ENCODE measurements around the gene GAL3ST2. TPM values are rescaled to one million over a fixed set of nuclear protein-coding genes. Genes with fewer than 3 reads are reported as not detected.
"Not testable (repeated sequence)": the region's sequence is repeated elsewhere in the genome, so short reads cannot be mapped to it uniquely, and the experiment has no call there.

GAL3ST2 gene
- total RNA-seq, 4 donors from 2014 or later, result 0.40 TPM; not detected in 3

DNA sequence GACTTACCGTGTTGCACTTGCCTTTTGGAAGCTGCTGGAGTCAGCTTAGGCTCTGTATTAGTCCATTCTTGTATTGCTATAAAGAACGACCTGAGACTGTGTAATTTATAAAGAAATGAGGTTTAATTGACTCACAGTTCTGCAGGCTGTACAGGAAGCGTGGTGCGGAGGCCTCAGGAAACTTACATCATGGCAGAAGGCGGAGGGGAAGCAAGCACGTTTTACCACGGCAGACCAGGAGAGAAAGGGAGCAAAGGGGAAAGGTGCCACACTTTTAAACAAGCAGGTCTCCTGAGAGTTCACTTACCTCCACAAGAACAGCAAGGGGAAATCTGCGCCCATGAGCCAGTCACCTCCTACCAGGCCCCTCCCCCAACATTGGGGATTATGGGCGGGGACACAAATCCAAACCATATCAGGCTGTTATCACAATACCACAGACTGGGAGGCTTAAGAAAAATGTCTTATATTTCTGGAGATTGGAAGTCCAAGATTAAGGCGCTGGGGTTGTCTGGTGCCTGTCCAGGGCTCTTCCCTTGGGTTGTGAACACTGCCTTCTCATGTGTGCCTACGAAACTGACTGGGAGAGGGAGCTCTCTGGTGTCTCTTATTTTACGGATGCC is 45.8 kb upstream of the GAL3ST2 start:
- no peak overlapping the region for H3K4me3 ChIP-seq
- H3K36me3 ChIP-seq, result peaks cover 0 to 19% of the 10 kb centered on the region in 2 donors
- 69 to 88% methylated on average over 5 to 6 of the region's 12 CpGs for WGBS, 2 donors (ENCODE audit: low coverage in 1 of 2)
- no peaks in the 10 kb centered on the region for H3K27me3 ChIP-seq
- no peak for ATAC-seq
- TF ChIP-seq POLR2A (IDR thresholded peaks at IDR 0.05), result no peak
- TF ChIP-seq POLR2AphosphoS5 (IDR thresholded peaks at IDR 0.05), result no peak
- TF ChIP-seq, protein P1, sequence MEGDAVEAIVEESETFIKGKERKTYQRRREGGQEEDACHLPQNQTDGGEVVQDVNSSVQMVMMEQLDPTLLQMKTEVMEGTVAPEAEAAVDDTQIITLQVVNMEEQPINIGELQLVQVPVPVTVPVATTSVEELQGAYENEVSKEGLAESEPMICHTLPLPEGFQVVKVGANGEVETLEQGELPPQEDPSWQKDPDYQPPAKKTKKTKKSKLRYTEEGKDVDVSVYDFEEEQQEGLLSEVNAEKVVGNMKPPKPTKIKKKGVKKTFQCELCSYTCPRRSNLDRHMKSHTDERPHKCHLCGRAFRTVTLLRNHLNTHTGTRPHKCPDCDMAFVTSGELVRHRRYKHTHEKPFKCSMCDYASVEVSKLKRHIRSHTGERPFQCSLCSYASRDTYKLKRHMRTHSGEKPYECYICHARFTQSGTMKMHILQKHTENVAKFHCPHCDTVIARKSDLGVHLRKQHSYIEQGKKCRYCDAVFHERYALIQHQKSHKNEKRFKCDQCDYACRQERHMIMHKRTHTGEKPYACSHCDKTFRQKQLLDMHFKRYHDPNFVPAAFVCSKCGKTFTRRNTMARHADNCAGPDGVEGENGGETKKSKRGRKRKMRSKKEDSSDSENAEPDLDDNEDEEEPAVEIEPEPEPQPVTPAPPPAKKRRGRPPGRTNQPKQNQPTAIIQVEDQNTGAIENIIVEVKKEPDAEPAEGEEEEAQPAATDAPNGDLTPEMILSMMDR (IDR thresholded peaks at IDR 0.05), result no peak
- TF ChIP-seq EP300 (IDR thresholded peaks at IDR 0.05), result no peak
- peaks cover 0 to 23% (median 3%) of the 10 kb centered on the region in 3 donors for H3K4me1 ChIP-seq
- H3K9me3 ChIP-seq, result no peaks in the 10 kb centered on the region
- no peak overlapping the region for H3K27ac ChIP-seq

DNA sequence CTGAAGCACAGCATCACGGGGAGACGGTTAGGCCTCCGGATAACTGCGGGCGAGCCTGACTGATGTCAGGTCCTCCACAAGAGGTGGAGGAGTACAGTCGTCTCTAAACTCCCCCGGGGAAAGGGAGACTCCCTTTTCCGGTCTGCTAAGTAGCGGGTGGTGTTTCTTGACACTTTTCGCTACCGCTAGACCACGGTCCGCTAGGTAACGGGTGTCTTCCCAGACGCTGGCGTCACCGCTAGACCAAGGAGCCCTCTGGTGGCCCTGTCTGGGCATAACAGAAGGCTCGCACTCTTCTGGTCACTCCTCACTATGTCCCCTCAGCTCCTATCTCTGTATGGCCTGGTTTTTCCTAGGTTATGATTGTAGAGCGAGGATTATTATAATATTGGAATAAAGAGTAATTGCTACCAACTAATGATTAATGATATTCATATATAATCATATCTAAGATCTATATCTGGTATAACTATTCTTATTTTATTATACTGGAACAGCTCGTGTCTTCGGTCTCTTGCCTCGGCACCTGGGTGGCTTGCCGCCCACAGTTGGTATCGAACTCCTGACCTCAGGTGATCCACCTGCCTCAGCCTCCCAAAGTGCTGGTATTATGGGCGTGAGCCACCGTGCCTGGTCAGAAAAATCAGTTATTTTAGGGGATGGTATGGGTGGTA is 44.0 kb upstream of the GAL3ST2 start:
- not testable (repeated sequence) for H3K36me3 ChIP-seq, H3K27ac ChIP-seq, H3K27me3 ChIP-seq, ATAC-seq, H3K9me3 ChIP-seq
- 61 to 85% methylated on average over 6 to 7 of the region's 26 CpGs for WGBS, 2 donors (ENCODE audit: low coverage in 1 of 2)
- H3K4me3 ChIP-seq, result peak overlapping the region in 1 of 2 donors; percentile 22
- H3K4me1 ChIP-seq, result peaks cover 0 to 28% (median 3%) of the 10 kb centered on the region in 3 donors
- TF ChIP-seq, protein P1 (IDR thresholded peaks at IDR 0.05), result peak in 3 of 4 experiments; percentile 57 to 66 (median 60)

DNA sequence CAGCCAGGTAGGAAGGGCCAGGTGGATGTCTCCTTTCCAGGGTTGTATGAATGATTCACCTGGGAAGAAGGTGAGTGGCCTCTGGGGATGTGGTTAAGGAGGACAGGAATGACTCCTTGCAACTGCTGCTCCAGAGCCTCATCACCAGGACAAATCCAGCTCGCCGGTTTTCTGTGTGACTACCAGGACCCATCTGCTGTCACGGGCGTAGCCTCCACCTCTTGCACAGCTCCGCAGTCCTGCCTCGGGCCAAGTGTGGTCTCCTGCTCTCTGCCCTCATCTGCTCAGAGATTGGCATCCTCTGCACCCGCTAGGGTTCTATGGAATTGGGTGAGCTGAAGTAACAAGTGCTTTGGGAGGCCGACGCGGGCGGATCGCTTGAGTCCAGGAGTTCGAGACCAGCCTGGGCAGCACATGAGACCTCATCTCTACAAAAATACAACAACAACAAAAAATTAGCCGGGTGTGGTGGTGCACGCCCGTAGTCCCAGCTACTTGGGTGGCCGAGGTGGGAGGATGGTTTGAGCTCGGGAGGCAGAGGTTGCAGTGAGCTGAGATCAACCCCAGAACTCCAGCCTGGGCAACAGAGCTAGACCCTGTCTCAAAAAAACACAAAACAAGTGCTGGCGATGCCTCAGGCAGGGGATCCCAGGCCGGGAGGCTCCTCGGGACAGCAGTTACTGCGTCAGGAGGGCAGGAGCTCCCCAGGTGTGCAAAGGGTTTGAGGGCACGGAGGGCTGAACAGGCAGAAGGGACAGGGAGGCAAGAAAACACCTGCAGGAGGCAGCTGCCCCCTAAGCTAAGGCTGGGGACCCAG is 43.0 kb upstream of the GAL3ST2 start:
- Histone ChIP-seq H3K4me1 (peaks cover 0 to 28% (median 3%) of the 10 kb centered on the region in 3 donors), H3K27ac (peak overlapping the region in 3 of 4 donors; percentile 86 to 92 (median 91)), H3K4me3 (peak overlapping the region; percentile 25 to 97), H3K36me3 (peaks cover 0 to 6% of the 10 kb centered on the region in 2 donors), H3K9me3 (no peaks in the 10 kb centered on the region), H3K27me3 (no peaks in the 10 kb centered on the region)
- no peak for ATAC-seq
- no peak for TF ChIP-seq POLR2A (IDR thresholded peaks at IDR 0.05)
- no peak for TF ChIP-seq POLR2AphosphoS5 (IDR thresholded peaks at IDR 0.05)
- TF ChIP-seq, protein P1 (IDR thresholded peaks at IDR 0.05), result no peak
- no peak for TF ChIP-seq EP300 (IDR thresholded peaks at IDR 0.05)
- 73 to 80% methylated on average over 3 to 8 of the region's 23 CpGs for WGBS, 2 donors (ENCODE audit: low coverage in 1 of 2)

DNA sequence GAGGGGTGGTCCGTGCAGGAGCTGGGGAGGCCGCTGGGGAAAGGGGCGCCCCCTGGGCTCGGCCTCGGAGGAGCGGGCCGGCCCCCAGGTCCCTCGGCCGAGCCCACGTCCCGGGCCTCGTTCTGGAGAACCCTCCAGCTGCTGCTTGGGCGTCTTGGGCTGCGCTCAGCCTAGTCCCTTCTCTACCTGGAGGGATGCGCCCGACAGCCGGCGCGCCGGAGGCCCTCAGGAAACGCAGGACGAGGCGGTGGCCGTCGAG is 42.5 kb upstream of the GAL3ST2 start:
- Histone ChIP-seq H3K4me1 (peaks cover 0 to 28% (median 3%) of the 10 kb centered on the region in 3 donors), H3K27me3 (no peaks in the 10 kb centered on the region), H3K27ac (peak overlapping the region in 3 of 4 donors; percentile 86 to 92 (median 91)), H3K9me3 (no peaks in the 10 kb centered on the region), H3K36me3 (peaks cover 0 to 11% of the 10 kb centered on the region in 2 donors), H3K4me3 (peak overlapping the region; percentile 25 to 97)
- TF ChIP-seq POLR2AphosphoS5 (IDR thresholded peaks at IDR 0.05) (no peak), POLR2A (IDR thresholded peaks at IDR 0.05) (no peak), EP300 (IDR thresholded peaks at IDR 0.05) (no peak)
- TF ChIP-seq, protein P1 (IDR thresholded peaks at IDR 0.05), result no peak
- ATAC-seq, result peak; percentile 11
- WGBS, 2 donors (ENCODE audit: low coverage in 1 of 2), result no CpG with 5 or more reads among the region's 25 CpGs

Measured in gastroesophageal sphincter (tissue), 4 donors.